AG09319 (cell line): Measurements from ENCODE around the gene BLM.

Source experiments
- DNase-seq: peaks from one replicate; pipeline ENCODE4 v3.0.0-alpha.2; 2010; ENCODE audit warnings: low read depth; ENCODE audit errors: extremely low read depth
- CTCF ChIP-seq: IDR thresholded peaks from 2 replicates; pipeline ENCODE4 v1.5.1; 2011; ENCODE audit warnings: low read depth, mild to moderate bottlenecking, inconsistent platforms, low read length, moderate library complexity

The BLM gene

DNA sequence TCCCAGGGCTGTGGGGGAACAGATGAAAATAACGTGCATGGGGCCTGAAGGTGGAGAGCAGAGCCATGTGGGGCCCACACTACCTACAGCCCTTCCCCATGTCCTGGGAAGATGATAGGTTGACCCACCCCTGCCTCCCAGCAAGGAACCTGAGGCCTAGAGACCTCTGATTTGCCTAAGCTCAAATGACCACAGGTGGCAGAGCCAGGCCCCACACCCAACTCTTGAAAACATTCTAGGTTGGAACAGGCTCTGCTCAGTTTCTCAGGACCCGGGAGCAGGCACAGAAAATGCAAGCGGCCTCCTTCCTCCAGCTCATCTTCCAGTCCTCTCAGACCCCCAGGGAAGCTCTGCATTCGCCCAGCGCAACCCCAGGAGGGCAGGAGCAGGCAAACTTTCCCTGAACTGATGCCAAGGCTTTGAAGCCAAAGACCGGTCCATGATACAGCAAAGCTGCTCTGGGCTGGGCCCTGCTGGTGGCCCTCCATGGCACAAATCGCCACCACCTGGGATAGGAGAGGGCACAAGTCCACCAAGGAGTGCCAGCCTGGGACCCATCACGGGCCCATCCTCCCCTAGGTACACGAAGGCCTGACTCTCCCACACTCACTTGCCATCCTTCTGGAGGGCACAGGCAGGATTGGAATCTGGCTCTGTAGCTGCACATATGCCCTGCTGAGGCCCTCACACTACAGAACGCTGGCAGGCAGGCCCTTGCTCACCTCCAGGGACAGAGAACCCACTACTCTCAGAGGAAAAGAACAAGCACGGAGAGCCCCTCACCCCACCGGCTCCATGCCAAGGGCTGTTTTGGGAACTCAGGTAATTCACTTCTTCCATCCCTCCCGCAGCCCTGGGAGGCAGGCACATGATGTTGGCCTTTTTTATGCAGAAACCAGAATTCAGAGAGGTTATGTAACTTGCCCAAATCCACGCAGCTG is 100.2 kb downstream of the BLM start:
- TF ChIP-seq CTCF = no peak
- DNase-seq = no peak

GRCh38 chr15:90818251-90819210 is 101.4 kb downstream of the BLM start:
- DNase-seq = no peak
- no peak for TF ChIP-seq CTCF

DNA sequence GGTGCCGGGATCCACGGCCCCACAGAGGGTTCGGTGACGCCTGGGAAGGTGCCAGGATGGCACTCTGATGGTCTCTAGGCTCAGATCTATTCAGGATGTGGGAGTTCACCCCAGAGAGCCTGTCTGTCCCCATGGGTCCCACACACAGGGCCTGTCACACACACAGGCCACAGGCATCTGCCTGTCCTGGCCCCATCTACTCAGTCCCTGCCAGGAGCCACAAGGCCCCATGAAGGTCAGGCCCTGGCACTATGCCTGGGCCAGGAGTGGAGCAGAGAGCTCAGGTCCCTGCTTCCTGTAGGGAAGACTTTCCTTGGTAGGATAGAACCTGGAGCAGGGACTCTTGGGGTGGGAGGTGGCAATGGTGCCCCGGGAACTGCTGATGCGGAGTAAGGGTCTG is 102.2 kb downstream of the BLM start:
- no peak for DNase-seq
- no peak for TF ChIP-seq CTCF

- no peak for DNase-seq
Observed at GRCh38 chr15:90819850-90820249, 102.7 kb downstream of the BLM start.

DNA sequence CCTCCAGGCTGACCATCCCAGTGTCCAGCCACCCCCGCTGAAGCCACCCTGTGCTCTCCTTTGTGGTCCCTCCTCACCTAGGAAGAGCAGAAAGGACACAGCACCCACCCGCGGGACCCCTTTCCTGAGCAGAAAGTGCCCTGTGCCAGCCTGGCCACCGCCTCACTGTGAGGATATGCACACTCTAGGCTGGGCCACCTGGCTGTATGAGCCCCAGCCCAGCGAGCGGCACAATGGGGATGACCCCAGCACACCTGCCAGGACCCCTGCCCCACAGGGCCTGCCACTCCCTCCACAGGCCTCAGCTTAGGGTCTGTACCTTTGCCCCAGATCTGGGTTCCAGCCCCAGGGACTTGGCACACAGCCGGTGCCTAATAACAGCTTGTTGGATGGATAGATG is 103.3 kb downstream of the BLM start:
- no peak for TF ChIP-seq CTCF
- DNase-seq = no peak

More at GRCh38 chr15:90819850-90820249, 102.7 kb downstream of the BLM start:
- no peak for TF ChIP-seq CTCF

DNA sequence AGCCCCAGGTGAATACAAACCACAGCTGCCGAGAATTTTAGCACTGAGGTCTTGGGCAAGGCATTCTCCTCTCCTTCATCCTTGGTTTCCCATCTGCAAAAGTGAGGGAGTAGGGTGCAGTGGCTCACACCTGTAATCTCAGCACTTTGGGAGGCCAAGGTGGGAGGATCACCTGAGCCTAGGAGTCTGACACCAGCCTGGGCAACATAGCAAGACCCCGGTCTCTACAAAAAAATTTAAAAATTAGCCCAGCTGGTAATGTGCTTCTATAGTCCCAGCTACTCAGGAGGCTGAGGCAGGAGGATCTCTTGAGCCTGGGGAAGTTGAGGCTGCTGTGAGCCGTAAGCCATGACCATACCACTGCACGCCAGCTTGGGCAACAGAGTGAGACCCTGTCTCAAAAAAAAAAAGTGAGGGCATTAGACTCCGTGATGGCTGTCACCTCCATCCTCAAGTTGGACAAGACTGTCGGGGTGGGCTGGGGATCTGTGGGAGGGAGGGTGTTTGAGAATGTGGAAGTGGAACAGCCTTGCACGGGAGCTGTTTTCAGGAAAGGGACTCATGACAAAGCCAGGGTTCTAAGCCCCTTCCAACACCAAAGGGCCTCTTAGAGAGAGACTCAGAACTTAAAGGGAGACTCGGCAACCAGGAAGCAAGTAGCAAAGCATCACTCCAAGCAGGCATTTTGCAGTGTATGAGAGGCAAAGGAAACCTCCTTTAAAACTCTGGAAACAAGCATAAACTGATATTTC is 105.2 kb downstream of the BLM start:
- TF ChIP-seq CTCF = no peak
- no peak for DNase-seq
